GM23338 (cell line): Measurements from ENCODE around the gene PGC. TPM values are rescaled to one million over a fixed set of nuclear protein-coding genes. Genes with fewer than 3 reads are reported as not detected.

Experiments used
- ATAC-seq: fragments of 200-7000 bp; cut with Tn5 transposase; 3 replicates; pipeline ENCODE4 v1.9.1; 2020
- DNase-seq: peaks from one replicate; pipeline ENCODE4 v3.0.0-alpha.2; 2015; ENCODE audit warnings: low spot score
- H2AFZ ChIP-seq: fragments of 200-600 bp; sonication (generic); 2 replicates; pipeline ENCODE4 v1.8.0; 2016; ENCODE audit warnings: antibody characterized with exemption, mild to moderate bottlenecking, moderate library complexity
- H3F3A ChIP-seq: fragments of 200-600 bp; sonication (generic); replicated peaks from 2 replicates; pipeline ENCODE4 v1.8.0; 2017; ENCODE audit warnings: antibody characterized with exemption, mixed run types, low read depth
- H3K27ac ChIP-seq: fragments of 200-600 bp; sonication (generic); 2 replicates; pipeline ENCODE4 v1.6.1; 2016; ENCODE audit warnings: low read depth
- H3K27me3 ChIP-seq: fragments of 200-600 bp; sonication (generic); 2 replicates; pipeline ENCODE4 v1.8.0; 2016; ENCODE audit warnings: mild to moderate bottlenecking, mixed run types, moderate library complexity; ENCODE audit not compliant: insufficient read depth
- H3K36me3 ChIP-seq: fragments of 200-600 bp; sonication (generic); 2 replicates; pipeline ENCODE4 v1.8.0; 2016; ENCODE audit warnings: mild to moderate bottlenecking; ENCODE audit not compliant: insufficient read depth
- H3K4me1 ChIP-seq: fragments of 200-600 bp; sonication (generic); 2 replicates; pipeline ENCODE4 v1.8.0; 2016; ENCODE audit warnings: mild to moderate bottlenecking, moderate library complexity; ENCODE audit not compliant: insufficient read depth
- H3K4me2 ChIP-seq: fragments of 200-600 bp; sonication (generic); 2 replicates; pipeline ENCODE4 v1.7.1; 2017; ENCODE audit warnings: mixed run types
- H3K4me3 ChIP-seq: fragments of 200-600 bp; sonication (generic); 2 replicates; pipeline ENCODE4 v1.6.1; 2016; ENCODE audit warnings: mixed run types
- H3K79me2 ChIP-seq: fragments of 200-600 bp; sonication (generic); replicated peaks from 2 replicates; pipeline ENCODE4 v1.8.0; 2017; ENCODE audit warnings: mild to moderate bottlenecking; ENCODE audit not compliant: insufficient read depth
- H3K9me2 ChIP-seq: fragments of 200-600 bp; sonication (generic); 2 replicates; pipeline ENCODE4 v1.8.0; 2017; ENCODE audit not compliant: insufficient read depth
- H4K20me1 ChIP-seq: fragments of 200-600 bp; sonication (generic); replicated peaks from 2 replicates; pipeline ENCODE4 v1.8.0; 2017; ENCODE audit warnings: mild to moderate bottlenecking; ENCODE audit not compliant: insufficient read depth
- H3K27ac Mint-ChIP-seq: 2 replicates; pipeline ENCODE4 v1.8.0; 2020; ENCODE audit warnings: inconsistent platforms, mild to moderate bottlenecking, moderate library complexity, mixed read lengths
- H3K27me3 Mint-ChIP-seq: 3 replicates; pipeline ENCODE4 v1.8.0; 2022; ENCODE audit warnings: low read depth, mild to moderate bottlenecking, moderate library complexity, mixed read lengths, inconsistent platforms; ENCODE audit not compliant: insufficient read depth, poor library complexity
- H3K36me3 Mint-ChIP-seq: 3 replicates; pipeline ENCODE4 v1.8.0; 2021; ENCODE audit warnings: low read depth, mild to moderate bottlenecking, inconsistent platforms, moderate library complexity, mixed read lengths
- H3K4me1 Mint-ChIP-seq: 3 replicates; pipeline ENCODE4 v1.8.0; 2020; ENCODE audit warnings: mild to moderate bottlenecking, inconsistent platforms, mixed read lengths
- H3K4me3 Mint-ChIP-seq: 3 replicates; pipeline ENCODE4 v1.8.0; 2021; ENCODE audit warnings: moderate library complexity, mild to moderate bottlenecking, inconsistent platforms, mixed read lengths
- H3K9me3 Mint-ChIP-seq: 3 replicates; pipeline ENCODE4 v1.8.0; 2020; ENCODE audit warnings: moderate library complexity, mild to moderate bottlenecking, inconsistent platforms, mixed read lengths
- CREB1 ChIP-seq: fragments of 250-450 bp; sonication (Bioruptor Pico); IDR thresholded peaks from 2 replicates; pipeline ENCODE4 v1.5.0; 2020; ENCODE audit warnings: low read depth, mild to moderate bottlenecking, moderate library complexity
- CTCF ChIP-seq, 2 experiments: fragments of 200-600 bp in 1 of 2; sonication (generic) in 1 of 2; conservative IDR thresholded peaks; 2 replicates each; pipeline versions ENCODE4 v1.5.1 to v1.6.1; 2016 to 2017; ENCODE audit warnings: antibody characterized with exemption in 2 of 2, low read depth in 2 of 2, mild to moderate bottlenecking in 2 of 2, moderate library complexity in 1 of 2
- ETS1 ChIP-seq: IDR thresholded peaks from 2 replicates; pipeline ENCODE4 v1.6.1; 2016; ENCODE audit warnings: antibody characterized with exemption
- EZH2 ChIP-seq: fragments of 200-600 bp; sonication (generic); IDR thresholded peaks from one replicate; pipeline ENCODE4 v1.8.0; 2017; ENCODE audit warnings: antibody characterized with exemption, mild to moderate bottlenecking, low read depth; ENCODE audit not compliant: unreplicated experiment
- EZH2phosphoT487 ChIP-seq: fragments of 200-600 bp; sonication (generic); IDR thresholded peaks from one replicate; pipeline ENCODE4 v1.8.1; 2018; ENCODE audit warnings: antibody characterized with exemption; ENCODE audit not compliant: unreplicated experiment
- JUNB ChIP-seq: IDR thresholded peaks from one replicate; pipeline ENCODE4 v1.6.1; 2016; ENCODE audit warnings: antibody characterized with exemption; ENCODE audit not compliant: unreplicated experiment
- NANOG ChIP-seq: IDR thresholded peaks from 2 replicates; pipeline ENCODE4 v1.6.1; 2016; ENCODE audit warnings: antibody characterized with exemption, borderline replicate concordance
- POLR2AphosphoS5 ChIP-seq: IDR thresholded peaks from 2 replicates; pipeline ENCODE4 v1.6.1; 2016; ENCODE audit warnings: antibody characterized with exemption, low read depth
- REST ChIP-seq: IDR thresholded peaks from one replicate; pipeline ENCODE4 v1.6.1; 2018; ENCODE audit warnings: antibody characterized with exemption; ENCODE audit not compliant: unreplicated experiment
- STAT1 ChIP-seq: IDR thresholded peaks from one replicate; pipeline ENCODE4 v1.6.1; 2016; ENCODE audit warnings: antibody characterized with exemption; ENCODE audit not compliant: unreplicated experiment
- ZNF114 ChIP-seq: fragments of 250-450 bp; sonication (Bioruptor Pico); IDR thresholded peaks from 2 replicates; pipeline ENCODE4 v1.5.0; 2020; ENCODE audit warnings: mild to moderate bottlenecking, moderate library complexity
- ZNF331 ChIP-seq: fragments of 250-450 bp; sonication (Bioruptor Pico); IDR thresholded peaks from 2 replicates; pipeline ENCODE4 v1.5.0; 2020; ENCODE audit warnings: low read depth, mild to moderate bottlenecking, moderate library complexity
- ZNF462 ChIP-seq: fragments of 250-450 bp; sonication (Bioruptor Pico); IDR thresholded peaks from 2 replicates; pipeline ENCODE4 v1.5.0; 2020; ENCODE audit warnings: mild to moderate bottlenecking, moderate library complexity
- polyA plus RNA-seq: library from polyadenylated mRNA; unstranded; fragments of >200 nt; fragmentation: Nextera tagmentation; extraction: Ambion mirVana; gene quantifications from 2 replicates; pipeline ENCODE4 v1.2.1, GENCODE V29; 2016
- total RNA-seq: library from RNA; depleted of rRNA; stranded (reverse); fragments of >200 nt; shearing (Covaris generic); gene quantifications from 2 replicates; pipeline ENCODE4 v1.2.3, GENCODE V29; 2014

Gene PGC
- total and polyA plus RNA-seq, 2 experiments from 2014 or later, result not detected

- Histone ChIP-seq H3K36me3 (no peaks in the 10 kb centered on the region), H3K9me2 (no peaks in the 10 kb centered on the region), H4K20me1 (no peaks in the 10 kb centered on the region), H3K27ac (no peak within 1 kb of the TSS), H2AFZ (peak within 1 kb of the TSS; percentile 96), H3K79me2 (0 out of 2 replicates have a peak, but pooled peaks cover 7% of the 10 kb centered on the region), H3K4me2 (peak within 1 kb of the TSS; percentile 98), H3F3A (peaks cover 5% of the 10 kb centered on the region; the same call in 1 of the 2 replicates), H3K4me3 (peak within 1 kb of the TSS; percentile 87), H3K27me3 (peaks cover 52% of the 10 kb centered on the region), H3K4me1 (peaks cover 23% of the 10 kb centered on the region)
- Mint-ChIP-seq H3K4me1 (peaks cover 19% of the 10 kb centered on the region), H3K36me3 (peaks cover 1% of the 10 kb centered on the region; the same call in 1 of the 3 replicates), H3K9me3 (no peaks in the 10 kb centered on the region), H3K27ac (peak within 1 kb of the TSS; percentile 52; the same call in 1 of the 2 replicates), H3K4me3 (peak within 1 kb of the TSS; percentile 89), H3K27me3 (peaks cover 47% of the 10 kb centered on the region)
- DNase-seq (peak; percentile 97), ATAC-seq (peak; percentile 79)
- TF ChIP-seq CTCF (conservative IDR thresholded peaks at IDR 0.05; ENCODE audit: low read depth in 2 of 2) (peak; percentile 83 to 100), JUNB (no peak), EZH2 (no peak), ZNF331 (CRISPR knock-in tag) (no peak), EZH2phosphoT487 (no peak), REST (peak; percentile 24), ZNF114 (CRISPR knock-in tag) (no peak), ZNF462 (CRISPR knock-in tag) (no peak), STAT1 (no peak), NANOG (no peak), CREB1 (CRISPR knock-in tag) (peak; percentile 67), POLR2AphosphoS5 (peak; percentile 71), ETS1 (peak; percentile 70)
These were observed 32.8 kb upstream of the PGC start, which contains the start of gene FRS3 for GRCh38 chr6:41779788-41780550. Gene FRS3, minus strand, starts transcription at chr6:41779900. Its CDS starts 2,913 bp downstream, at chr6:41776987.
